ENCODE data around the gene GLB1L3. TPM values are rescaled to one million over a fixed set of nuclear protein-coding genes. Genes with fewer than 3 reads are reported as not detected.
"Not testable (repeated sequence)": the region's sequence is repeated elsewhere in the genome, so short reads cannot be mapped to it uniquely, and the experiment has no call there.

The GLB1L3 gene
- polyA plus RNA-seq, 1 donor = 1.9 TPM

GRCh38 chr11:134275188-134275533 is 1.0 kb upstream of the GLB1L3 start:
- DNase-seq = no peak

GRCh38 chr11:134276396-134277182 is 410 bp downstream of the GLB1L3 start:
- no peak for DNase-seq

GRCh38 chr11:134277183-134278001 is 1.2 kb downstream of the GLB1L3 start:
- no peak for DNase-seq

- no peak for DNase-seq
These were observed 2.2 kb downstream of the GLB1L3 start for GRCh38 chr11:134278356-134278755.

GRCh38 chr11:134281635-134282034 is 5.5 kb downstream of the GLB1L3 start:
- not testable (repeated sequence) for DNase-seq

GRCh38 chr11:134282121-134283045 is 6.2 kb downstream of the GLB1L3 start:
- no peak for DNase-seq

GRCh38 chr11:134283461-134284230 is 7.5 kb downstream of the GLB1L3 start:
- no peak for DNase-seq

GRCh38 chr11:134284349-134284748 is 8.2 kb downstream of the GLB1L3 start:
- not testable (repeated sequence) for DNase-seq

GRCh38 chr11:134287561-134287960 is 11.4 kb downstream of the GLB1L3 start:
- DNase-seq = no peak

GRCh38 chr11:134288486-134288885 is 12.3 kb downstream of the GLB1L3 start:
- DNase-seq = no peak

GRCh38 chr11:134289167-134289566 is 13.0 kb downstream of the GLB1L3 start:
- no peak for DNase-seq

- DNase-seq = no peak
These were observed 13.6 kb downstream of the GLB1L3 start for GRCh38 chr11:134289789-134290188.

GRCh38 chr11:134290646-134291045 is 14.5 kb downstream of the GLB1L3 start:
- DNase-seq = no peak

- DNase-seq = no peak
These were observed 15.0 kb downstream of the GLB1L3 start for GRCh38 chr11:134291196-134291595.

GRCh38 chr11:134292661-134293060 is 16.5 kb downstream of the GLB1L3 start:
- no peak for DNase-seq

- no peak for DNase-seq
These were observed 17.2 kb downstream of the GLB1L3 start for GRCh38 chr11:134293119-134294113.

GRCh38 chr11:134294664-134295063 is 18.5 kb downstream of the GLB1L3 start:
- DNase-seq = no peak

- no peak for DNase-seq
These were observed 36.0 kb downstream of the GLB1L3 start for GRCh38 chr11:134312223-134312622.

GRCh38 chr11:134312807-134313206 is 36.6 kb downstream of the GLB1L3 start:
- no peak for DNase-seq

- no peak for DNase-seq
These were observed 37.2 kb downstream of the GLB1L3 start for GRCh38 chr11:134313379-134313778.

All from left kidney (tissue), 2 donors.